H9 (cell line): ENCODE measurements around the gene TMEM132D. TPM values are rescaled to one million over a fixed set of nuclear protein-coding genes. Genes with fewer than 3 reads are reported as not detected.

Source experiments
- DNase-seq: peaks from one replicate; pipeline ENCODE4 v3.0.0-alpha.2; 2017
- H2AFZ ChIP-seq: one replicate; pipeline ENCODE4 v1.6.1; 2013; ENCODE audit warnings: mild to moderate bottlenecking, low read length, control low read depth, moderate library complexity
- H2AK5ac ChIP-seq: 2 replicates; pipeline ENCODE4 v1.6.1; 2013; ENCODE audit warnings: low read length, control low read depth, mixed read lengths; ENCODE audit not compliant: insufficient read length
- H2BK120ac ChIP-seq: one replicate; pipeline ENCODE4 v1.6.1; 2013; ENCODE audit warnings: low read depth, mild to moderate bottlenecking, low read length, control low read depth, inconsistent platforms; ENCODE audit not compliant: poor library complexity, severe bottlenecking
- H2BK12ac ChIP-seq: 2 replicates; pipeline ENCODE4 v1.6.1; 2013; ENCODE audit warnings: low read length, control low read depth, mixed read lengths, low read depth; ENCODE audit not compliant: insufficient read length
- H2BK15ac ChIP-seq: 2 replicates; pipeline ENCODE4 v1.6.1; 2013; ENCODE audit warnings: low read depth, low read length, control low read depth
- H2BK20ac ChIP-seq: one replicate; pipeline ENCODE4 v1.6.1; 2013; ENCODE audit warnings: low read depth, mild to moderate bottlenecking, low read length, control low read depth, inconsistent platforms; ENCODE audit not compliant: poor library complexity, severe bottlenecking
- H2BK5ac ChIP-seq: 2 replicates; pipeline ENCODE4 v1.6.1; 2013; ENCODE audit warnings: low read length, control low read depth, mixed read lengths; ENCODE audit not compliant: insufficient read length
- H3K14ac ChIP-seq: 2 replicates; pipeline ENCODE4 v1.6.1; 2013; ENCODE audit warnings: low read length, control low read depth; ENCODE audit not compliant: insufficient read depth
- H3K18ac ChIP-seq: 2 replicates; pipeline ENCODE4 v1.6.1; 2013; ENCODE audit warnings: low read depth, mild to moderate bottlenecking, mixed read lengths, low read length, control low read depth; ENCODE audit not compliant: insufficient read length
- H3K23ac ChIP-seq: 2 replicates; pipeline ENCODE4 v1.6.1; 2013; ENCODE audit warnings: low read length, control low read depth, mixed read lengths, low read depth; ENCODE audit not compliant: insufficient read length
- H3K23me2 ChIP-seq: 2 replicates; pipeline ENCODE4 v1.6.1; 2013; ENCODE audit warnings: low read depth, mild to moderate bottlenecking, mixed read lengths, low read length, control low read depth; ENCODE audit not compliant: insufficient read length, poor library complexity, severe bottlenecking
- H3K27ac ChIP-seq: 2 replicates; pipeline ENCODE4 v1.5.1; 2013; ENCODE audit warnings: low read length, control low read depth, mixed read lengths, low read depth; ENCODE audit not compliant: insufficient read length
- H3K27me3 ChIP-seq: 2 replicates; pipeline ENCODE4 v1.6.1; 2013; ENCODE audit warnings: low read length, control low read depth, inconsistent platforms; ENCODE audit not compliant: insufficient read depth
- H3K4ac ChIP-seq: 2 replicates; pipeline ENCODE4 v1.6.1; 2013; ENCODE audit warnings: low read depth, mild to moderate bottlenecking, control low read depth, inconsistent platforms, low read length, moderate library complexity
- H3K4me1 ChIP-seq: 2 replicates; pipeline ENCODE4 v1.6.1; 2013; ENCODE audit warnings: low read length, control low read depth, inconsistent platforms; ENCODE audit not compliant: insufficient read depth
- H3K4me2 ChIP-seq: 2 replicates; pipeline ENCODE4 v1.6.1; 2013; ENCODE audit warnings: low read length, control low read depth, mixed read lengths; ENCODE audit not compliant: insufficient read length, insufficient read depth
- H3K56ac ChIP-seq: 2 replicates; pipeline ENCODE4 v1.6.1; 2013; ENCODE audit warnings: low read depth, mild to moderate bottlenecking, mixed read lengths, low read length, control low read depth; ENCODE audit not compliant: insufficient read length
- H3K79me1 ChIP-seq: 2 replicates; pipeline ENCODE4 v1.6.1; 2013; ENCODE audit warnings: low read depth, mild to moderate bottlenecking, moderate library complexity, low read length, control low read depth, inconsistent platforms; ENCODE audit not compliant: insufficient read depth, poor library complexity, severe bottlenecking
- H3K79me2 ChIP-seq: 2 replicates; pipeline ENCODE4 v1.6.1; 2013; ENCODE audit warnings: low read length, control low read depth, inconsistent platforms; ENCODE audit not compliant: insufficient read depth
- H3K9ac ChIP-seq: 2 replicates; pipeline ENCODE4 v1.6.1; 2013; ENCODE audit warnings: low read length, control low read depth, mixed read lengths; ENCODE audit not compliant: insufficient read length; ENCODE audit errors: extremely low read depth
- H3K9me3 ChIP-seq: one replicate; pipeline ENCODE4 v1.6.1; 2013; ENCODE audit warnings: low read depth, low read length, inconsistent platforms; ENCODE audit not compliant: control insufficient read depth
- H3T11ph ChIP-seq: one replicate; pipeline ENCODE4 v1.6.1; 2013; ENCODE audit warnings: mild to moderate bottlenecking, low read length, control low read depth, inconsistent platforms
- H4K20me1 ChIP-seq: one replicate; pipeline ENCODE4 v1.6.1; 2013; ENCODE audit not compliant: control insufficient read depth, insufficient read length, insufficient read depth
- H4K5ac ChIP-seq: 2 replicates; pipeline ENCODE4 v1.6.1; 2013; ENCODE audit warnings: low read depth, mild to moderate bottlenecking, mixed read lengths, low read length, control low read depth; ENCODE audit not compliant: insufficient read length
- H4K8ac ChIP-seq: replicated peaks from 2 replicates; pipeline ENCODE4 v1.6.1; 2013; ENCODE audit warnings: low read length, control low read depth, mixed read lengths, low read depth; ENCODE audit not compliant: insufficient read length
- H4K91ac ChIP-seq: 2 replicates; pipeline ENCODE4 v1.6.1; 2013; ENCODE audit warnings: low read depth, mild to moderate bottlenecking, moderate library complexity, mixed read lengths, low read length, control low read depth; ENCODE audit not compliant: insufficient read length
- H3K27ac Mint-ChIP-seq, 3 experiments: 2 replicates in 2 of 3; 3 replicates in 1 of 3; pipeline ENCODE4 v1.8.0; 2020 to 2021; ENCODE audit warnings: mixed read lengths in 3 of 3, mild to moderate bottlenecking in 1 of 3, moderate library complexity in 1 of 3
- H3K27me3 Mint-ChIP-seq: 2 replicates; pipeline ENCODE4 v1.8.0; 2021; ENCODE audit warnings: low read depth, mild to moderate bottlenecking, moderate library complexity, mixed read lengths
- H3K36me3 Mint-ChIP-seq, 3 experiments: 2 replicates in 2 of 3; 3 replicates in 1 of 3; pipeline ENCODE4 v1.8.0; 2020 to 2021; ENCODE audit warnings: low read depth in 3 of 3, mixed read lengths in 3 of 3; ENCODE audit not compliant: insufficient read depth in 1 of 3
- H3K4me1 Mint-ChIP-seq, 2 experiments: 2 replicates each; pipeline ENCODE4 v1.8.0; 2020; ENCODE audit warnings: mixed read lengths in 2 of 2
- H3K4me3 Mint-ChIP-seq, 2 experiments: 2 replicates in 1 of 2; 3 replicates in 1 of 2; pipeline ENCODE4 v1.8.0; 2020 to 2021; ENCODE audit warnings: mild to moderate bottlenecking in 2 of 2, mixed read lengths in 2 of 2, moderate library complexity in 1 of 2
- H3K9me3 Mint-ChIP-seq, 2 experiments: 2 replicates in 1 of 2; 3 replicates in 1 of 2; pipeline ENCODE4 v1.8.0; 2020; ENCODE audit warnings: mild to moderate bottlenecking in 2 of 2, mixed read lengths in 2 of 2, moderate library complexity in 1 of 2
- WGBS: extraction: QIAGEN DNeasy Blood & Tissue Kit; methylation state at CpG from one replicate; pipeline ENCODE4 v1.1.7; 2013; ENCODE audit warnings: missing lambda C conversion rate, low lambda C conversion rate, mixed read lengths; ENCODE audit not compliant: insufficient read length; ENCODE audit errors: extremely low coverage; 5-methylcytosine and 5-hydroxymethylcytosine counted together
- total RNA-seq: library from RNA; stranded (reverse); gene quantifications from 2 replicates; pipeline ENCODE4 v1.2.1, GENCODE V29; 2021
- TF ChIP-seq, protein P1 (sequence below): fragments of 200-600 bp; sonication (generic); conservative IDR thresholded peaks from 3 replicates; pipeline ENCODE4 v1.8.0; 2021; ENCODE audit warnings: antibody characterized with exemption, mild to moderate bottlenecking

Gene TMEM132D
- total RNA-seq, 1 experiment from 2014 or later: 6.1 TPM

- H3T11ph ChIP-seq: no peak overlapping the region
- no peak overlapping the region for H3K4me3 Mint-ChIP-seq
- H3K56ac ChIP-seq: no peak overlapping the region
- H2BK120ac ChIP-seq: no peak overlapping the region
- H3K14ac ChIP-seq: no peak overlapping the region
- H2BK12ac ChIP-seq: no peak overlapping the region
- no peaks in the 10 kb centered on the region for H4K20me1 ChIP-seq
- H3K9me3 Mint-ChIP-seq: no peaks in the 10 kb centered on the region
- no peaks in the 10 kb centered on the region for H3K27me3 ChIP-seq
- no peak for DNase-seq
- H2BK5ac ChIP-seq: no peak overlapping the region
- no peak overlapping the region for H3K27ac ChIP-seq
- 0 out of 2 replicates have a peak, but pooled peaks cover 2% of the 10 kb centered on the region for H3K4me1 ChIP-seq
- peaks cover 12 to 15% of the 10 kb centered on the region in 2 experiments for H3K4me1 Mint-ChIP-seq
- no peak overlapping the region for H3K23ac ChIP-seq
- no peak overlapping the region for H3K4ac ChIP-seq
- no peaks in the 10 kb centered on the region for H3K79me1 ChIP-seq
- H2BK15ac ChIP-seq: no peak overlapping the region
- WGBS: no CpG with 5 or more reads among the region's 6 CpGs
- H2BK20ac ChIP-seq: no peak overlapping the region
- H3K27ac Mint-ChIP-seq: peak overlapping the region in 1 of 3 experiments; percentile 59; a peak in 3 of 7 replicates
- H3K9me3 ChIP-seq: no peaks in the 10 kb centered on the region
- H3K79me2 ChIP-seq: no peaks in the 10 kb centered on the region
- no peak overlapping the region for H3K4me2 ChIP-seq
- no peak overlapping the region for H4K8ac ChIP-seq
- no peak overlapping the region for H2AFZ ChIP-seq
- TF ChIP-seq, protein P1, sequence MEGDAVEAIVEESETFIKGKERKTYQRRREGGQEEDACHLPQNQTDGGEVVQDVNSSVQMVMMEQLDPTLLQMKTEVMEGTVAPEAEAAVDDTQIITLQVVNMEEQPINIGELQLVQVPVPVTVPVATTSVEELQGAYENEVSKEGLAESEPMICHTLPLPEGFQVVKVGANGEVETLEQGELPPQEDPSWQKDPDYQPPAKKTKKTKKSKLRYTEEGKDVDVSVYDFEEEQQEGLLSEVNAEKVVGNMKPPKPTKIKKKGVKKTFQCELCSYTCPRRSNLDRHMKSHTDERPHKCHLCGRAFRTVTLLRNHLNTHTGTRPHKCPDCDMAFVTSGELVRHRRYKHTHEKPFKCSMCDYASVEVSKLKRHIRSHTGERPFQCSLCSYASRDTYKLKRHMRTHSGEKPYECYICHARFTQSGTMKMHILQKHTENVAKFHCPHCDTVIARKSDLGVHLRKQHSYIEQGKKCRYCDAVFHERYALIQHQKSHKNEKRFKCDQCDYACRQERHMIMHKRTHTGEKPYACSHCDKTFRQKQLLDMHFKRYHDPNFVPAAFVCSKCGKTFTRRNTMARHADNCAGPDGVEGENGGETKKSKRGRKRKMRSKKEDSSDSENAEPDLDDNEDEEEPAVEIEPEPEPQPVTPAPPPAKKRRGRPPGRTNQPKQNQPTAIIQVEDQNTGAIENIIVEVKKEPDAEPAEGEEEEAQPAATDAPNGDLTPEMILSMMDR: no peak
- H3K18ac ChIP-seq: no peak overlapping the region
- no peak overlapping the region for H4K5ac ChIP-seq
- no peaks in the 10 kb centered on the region; the same call in 1 of the 2 replicates for H3K27me3 Mint-ChIP-seq
- H4K91ac ChIP-seq: no peak overlapping the region
- no peaks in the 10 kb centered on the region for H3K23me2 ChIP-seq
- H2AK5ac ChIP-seq: no peak overlapping the region
- no peaks in the 10 kb centered on the region for H3K36me3 Mint-ChIP-seq
- H3K9ac ChIP-seq: no peak overlapping the region
These were observed 457.1 kb downstream of the TMEM132D start for GRCh38 chr12:129446696-129447095.
